CD14-positive monocyte (primary cell): ENCODE measurements around the gene GYS2. TPM values are rescaled to one million over a fixed set of nuclear protein-coding genes. Genes with fewer than 3 reads are reported as not detected.

ENCODE experiments used
- DNase-seq, 3 donors: peaks; one replicate each; pipeline ENCODE4 v3.0.0-alpha.2; 2011 to 2022
- H2AFZ ChIP-seq: 2 replicates; pipeline ENCODE4 v1.6.0; 2012; ENCODE audit warnings: mild to moderate bottlenecking, low read depth, low read length, inconsistent platforms; ENCODE audit not compliant: insufficient read depth, poor library complexity, severe bottlenecking
- H3K27ac ChIP-seq, 2 donors: 1 replicate in 1 of 2; 2 replicates in 1 of 2; pipeline ENCODE4 v1.5.1; 2012 to 2013; ENCODE audit warnings: low read length in 2 of 2, control low read depth in 1 of 2, inconsistent platforms in 1 of 2, low read depth in 1 of 2, mild to moderate bottlenecking in 1 of 2
- H3K27me3 ChIP-seq, 2 donors: one replicate each; pipeline versions ENCODE4 v1.6.0 to v1.6.1; 2011 to 2013; ENCODE audit warnings: low read length in 2 of 2; ENCODE audit not compliant: control insufficient read depth in 2 of 2, insufficient read depth in 2 of 2
- H3K36me3 ChIP-seq, 2 donors: replicated peaks in 1 of 2; 1 replicate in 1 of 2; 2 replicates in 1 of 2; pipeline versions ENCODE4 v1.5.1 to v1.6.1; 2012 to 2013; ENCODE audit warnings: low read length in 2 of 2, control low read depth in 1 of 2, inconsistent platforms in 1 of 2, mild to moderate bottlenecking in 1 of 2; ENCODE audit not compliant: insufficient read depth in 2 of 2, control insufficient read depth in 1 of 2
- H3K4me1 ChIP-seq, 2 donors: 1 replicate in 1 of 2; 2 replicates in 1 of 2; pipeline versions ENCODE4 v1.5.1 to v1.6.1; 2012 to 2013; ENCODE audit warnings: low read length in 2 of 2, control low read depth in 1 of 2, inconsistent platforms in 1 of 2, mild to moderate bottlenecking in 1 of 2, moderate library complexity in 1 of 2; ENCODE audit not compliant: insufficient read depth in 2 of 2, control insufficient read depth in 1 of 2
- H3K4me2 ChIP-seq: replicated peaks from 2 replicates; pipeline ENCODE3; 2012; ENCODE audit warnings: low read length, moderate library complexity, mild to moderate bottlenecking; ENCODE audit not compliant: poor library complexity, severe bottlenecking; ENCODE audit errors: extremely low read depth
- H3K4me3 ChIP-seq, 3 experiments: fragments of 200-600 bp in 1 of 3; sonication (generic) in 1 of 3; replicated peaks in 1 of 3; 1 replicate in 2 of 3; 2 replicates in 1 of 3; pipeline ENCODE4 v1.5.1; 2011 to 2013; ENCODE audit warnings: low read length in 3 of 3, mild to moderate bottlenecking in 3 of 3, control low read depth in 2 of 3, low read depth in 2 of 3, inconsistent platforms in 1 of 3, moderate library complexity in 1 of 3
- H3K79me2 ChIP-seq: 2 replicates; pipeline ENCODE4 v1.6.0; 2012; ENCODE audit warnings: mild to moderate bottlenecking, control low read depth, inconsistent platforms, low read length, moderate library complexity; ENCODE audit not compliant: insufficient read depth
- H3K9ac ChIP-seq: 2 replicates; pipeline ENCODE4 v1.6.0; 2017; ENCODE audit warnings: low read length, mild to moderate bottlenecking; ENCODE audit not compliant: insufficient read depth, poor library complexity, severe bottlenecking
- H3K9me3 ChIP-seq, 2 donors: replicated peaks in 1 of 2; 1 replicate in 1 of 2; 2 replicates in 1 of 2; pipeline versions ENCODE4 v1.5.1 to v1.6.1; 2012 to 2013; ENCODE audit warnings: low read length in 2 of 2, control low read depth in 1 of 2; ENCODE audit not compliant: control insufficient read depth in 1 of 2, insufficient read depth in 1 of 2
- H4K20me1 ChIP-seq: 2 replicates; pipeline ENCODE4 v1.6.0; 2012; ENCODE audit warnings: mild to moderate bottlenecking, low read length, control low read depth, moderate library complexity; ENCODE audit not compliant: insufficient read depth
- H3K27ac Mint-ChIP-seq, 7 donors: one replicate each; pipeline ENCODE4 v1.8.0; 2020; ENCODE audit warnings: mild to moderate bottlenecking in 7 of 7, mixed read lengths in 7 of 7, moderate library complexity in 6 of 7, inconsistent platforms in 2 of 7
- H3K27me3 Mint-ChIP-seq, 3 donors: one replicate each; pipeline ENCODE4 v1.8.0; 2021 to 2022; ENCODE audit warnings: low read depth in 3 of 3, mild to moderate bottlenecking in 3 of 3, mixed read lengths in 3 of 3, moderate library complexity in 3 of 3, inconsistent platforms in 1 of 3
- H3K36me3 Mint-ChIP-seq, 2 donors: one replicate each; pipeline ENCODE4 v1.8.0; 2020; ENCODE audit warnings: mixed read lengths in 2 of 2, inconsistent platforms in 1 of 2, mild to moderate bottlenecking in 1 of 2
- H3K4me1 Mint-ChIP-seq: one replicate; pipeline ENCODE4 v1.8.0; 2020; ENCODE audit warnings: mild to moderate bottlenecking, mixed read lengths
- H3K4me3 Mint-ChIP-seq, 2 donors: one replicate each; pipeline ENCODE4 v1.8.0; 2020; ENCODE audit warnings: mild to moderate bottlenecking in 2 of 2, mixed read lengths in 2 of 2, moderate library complexity in 1 of 2
- H3K9me3 Mint-ChIP-seq, 7 donors: one replicate each; pipeline ENCODE4 v1.8.0; 2020 to 2022; ENCODE audit warnings: mixed read lengths in 7 of 7, mild to moderate bottlenecking in 6 of 7, moderate library complexity in 6 of 7, inconsistent platforms in 2 of 7
- WGBS: methylation state at CpG from one replicate; pipeline ENCODE4 v1.1.5; 2013; ENCODE audit warnings: missing lambda C conversion rate; ENCODE audit not compliant: insufficient coverage; 5-methylcytosine and 5-hydroxymethylcytosine counted together
- intact Hi-C, 2 donors: fragments of 100-400 bp; cut with micrococcal nuclease; formaldehyde crosslinking; loops; one replicate each; pipeline versions ENCODE4 v1.15.0 to v1.15.1; 2023
- polyA plus RNA-seq, 3 donors: library from polyadenylated mRNA; depleted of rRNA in 1 of 3; unstranded in 2 of 3; stranded (reverse) in 1 of 3; fragments of 300-500 nt in 2 of 3; fragments of >200 nt in 1 of 3; fragmentation: Illumina TruSeq in 2 of 3; gene quantifications; 1 replicate in 2 of 3; 2 replicates in 1 of 3; pipeline ENCODE4 v1.2.3, GENCODE V29; 2012 to 2021
- TF ChIP-seq, protein P1 (sequence below): fragments of 200-600 bp; IDR thresholded peaks from one replicate; pipeline ENCODE4 v1.8.0; 2022; ENCODE audit warnings: antibody characterized with exemption, mild to moderate bottlenecking

GYS2 gene
- polyA plus RNA-seq, 3 donors = not detected

DNA sequence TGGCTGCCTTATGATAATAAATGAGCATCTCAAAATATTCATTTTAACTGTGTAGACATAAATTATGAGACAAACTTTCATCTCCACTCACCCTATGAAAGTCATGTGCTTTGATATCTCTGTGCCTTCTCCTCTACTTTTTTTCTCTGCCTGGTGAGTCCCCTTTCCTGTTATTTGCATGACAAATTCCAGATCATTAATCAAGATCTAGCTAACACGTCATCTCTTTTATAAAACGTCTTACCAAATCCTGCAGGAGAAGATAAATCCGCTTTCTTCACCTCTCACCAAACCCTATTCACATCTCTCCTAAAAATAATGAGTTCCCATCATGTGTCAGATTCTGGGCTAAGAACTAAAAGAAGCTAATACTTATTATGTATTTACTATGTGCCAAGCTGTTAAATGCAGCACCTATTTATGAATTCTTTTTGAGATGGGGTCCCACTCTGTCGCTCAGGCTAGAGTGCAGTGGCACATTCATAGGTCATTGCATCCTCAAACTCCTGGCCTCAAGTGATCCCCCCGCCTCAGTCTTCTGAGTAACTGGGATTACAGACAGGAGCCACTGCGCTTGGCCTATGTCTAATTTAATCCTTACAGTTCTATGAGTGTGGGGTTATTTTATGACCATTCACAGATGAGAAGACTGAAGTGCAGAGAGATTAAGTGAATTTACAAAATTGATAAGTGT lies 51.9 kb downstream of the GYS2 start:
- H2AFZ ChIP-seq = no peak overlapping the region
- WGBS = 58% methylated on average over 4 of the region's 6 CpGs
- Mint-ChIP-seq H3K36me3 (no peaks in the 10 kb centered on the region), H3K9me3 (peaks cover 0 to 12% (median 5%) of the 10 kb centered on the region in 7 donors), H3K27me3 (peaks cover 0 to 1% (median 0%) of the 10 kb centered on the region in 3 donors), H3K4me3 (no peak overlapping the region), H3K27ac (no peak overlapping the region), H3K4me1 (no peaks in the 10 kb centered on the region)
- H3K36me3 ChIP-seq = no peaks in the 10 kb centered on the region
- no peak for DNase-seq
- H3K4me2 ChIP-seq = no peak overlapping the region
- H3K27me3 ChIP-seq = no peaks in the 10 kb centered on the region
- peaks cover 0 to 4% of the 10 kb centered on the region in 2 donors for H3K9me3 ChIP-seq
- intact Hi-C loops = no loop called here
- no peak overlapping the region for H3K4me3 ChIP-seq
- no peaks in the 10 kb centered on the region for H3K4me1 ChIP-seq
- no peaks in the 10 kb centered on the region for H4K20me1 ChIP-seq
- no peak overlapping the region for H3K27ac ChIP-seq
- H3K9ac ChIP-seq = no peak overlapping the region
- TF ChIP-seq, protein P1, sequence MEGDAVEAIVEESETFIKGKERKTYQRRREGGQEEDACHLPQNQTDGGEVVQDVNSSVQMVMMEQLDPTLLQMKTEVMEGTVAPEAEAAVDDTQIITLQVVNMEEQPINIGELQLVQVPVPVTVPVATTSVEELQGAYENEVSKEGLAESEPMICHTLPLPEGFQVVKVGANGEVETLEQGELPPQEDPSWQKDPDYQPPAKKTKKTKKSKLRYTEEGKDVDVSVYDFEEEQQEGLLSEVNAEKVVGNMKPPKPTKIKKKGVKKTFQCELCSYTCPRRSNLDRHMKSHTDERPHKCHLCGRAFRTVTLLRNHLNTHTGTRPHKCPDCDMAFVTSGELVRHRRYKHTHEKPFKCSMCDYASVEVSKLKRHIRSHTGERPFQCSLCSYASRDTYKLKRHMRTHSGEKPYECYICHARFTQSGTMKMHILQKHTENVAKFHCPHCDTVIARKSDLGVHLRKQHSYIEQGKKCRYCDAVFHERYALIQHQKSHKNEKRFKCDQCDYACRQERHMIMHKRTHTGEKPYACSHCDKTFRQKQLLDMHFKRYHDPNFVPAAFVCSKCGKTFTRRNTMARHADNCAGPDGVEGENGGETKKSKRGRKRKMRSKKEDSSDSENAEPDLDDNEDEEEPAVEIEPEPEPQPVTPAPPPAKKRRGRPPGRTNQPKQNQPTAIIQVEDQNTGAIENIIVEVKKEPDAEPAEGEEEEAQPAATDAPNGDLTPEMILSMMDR = no peak
- H3K79me2 ChIP-seq = no peaks in the 10 kb centered on the region

DNA sequence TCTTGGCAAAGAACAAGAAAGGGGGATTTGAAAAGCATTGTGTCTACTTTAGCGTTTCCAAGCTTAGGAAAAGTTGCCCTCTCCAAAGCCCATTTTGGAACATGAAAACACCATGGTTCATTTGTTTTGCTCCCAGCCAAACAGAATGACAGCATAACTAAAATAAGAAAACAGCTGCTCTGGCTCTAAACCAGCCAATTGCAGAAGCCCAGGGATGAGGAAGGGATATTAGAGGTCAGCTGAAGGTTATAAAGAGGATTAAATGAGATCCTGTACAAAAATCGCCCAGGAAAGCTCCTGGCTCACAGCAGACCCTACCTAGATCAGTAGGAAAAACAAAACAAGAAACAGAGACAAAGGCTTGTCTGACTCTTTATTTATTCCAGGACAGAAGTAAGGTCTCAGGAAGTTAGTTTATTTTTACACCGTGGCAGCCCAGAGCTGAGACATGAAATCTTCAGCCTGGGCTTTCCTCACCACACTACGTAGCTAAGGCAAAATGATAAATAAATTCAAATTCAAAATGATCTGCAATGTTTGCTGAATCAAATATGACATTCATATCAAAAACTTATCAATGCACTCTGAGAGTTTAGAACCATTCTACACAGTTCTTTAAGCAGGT lies 52.7 kb downstream of the GYS2 start:
- Histone ChIP-seq H3K36me3 (no peaks in the 10 kb centered on the region), H3K79me2 (no peaks in the 10 kb centered on the region), H3K27ac (no peak overlapping the region), H3K27me3 (no peaks in the 10 kb centered on the region), H3K9ac (no peak overlapping the region), H2AFZ (no peak overlapping the region), H3K4me1 (no peaks in the 10 kb centered on the region), H3K4me3 (no peak overlapping the region), H3K9me3 (peaks cover 0 to 4% of the 10 kb centered on the region in 2 donors), H3K4me2 (no peak overlapping the region), H4K20me1 (no peaks in the 10 kb centered on the region)
- H3K27me3 Mint-ChIP-seq = peaks cover 0 to 1% (median 0%) of the 10 kb centered on the region in 3 donors
- no peaks in the 10 kb centered on the region for H3K4me1 Mint-ChIP-seq
- H3K9me3 Mint-ChIP-seq = peaks cover 0 to 9% (median 5%) of the 10 kb centered on the region in 7 donors
- TF ChIP-seq, protein P1 = no peak
- intact Hi-C loops = no loop called here
- H3K36me3 Mint-ChIP-seq = no peaks in the 10 kb centered on the region
- DNase-seq = no peak
- no peak overlapping the region for H3K4me3 Mint-ChIP-seq
- WGBS = no CpG with 5 or more reads among the region's 4 CpGs
- H3K27ac Mint-ChIP-seq = no peak overlapping the region
